Measurements from ENCODE around the gene CFAP221. TPM values are rescaled to one million over a fixed set of nuclear protein-coding genes. Genes with fewer than 3 reads are reported as not detected.

Gene CFAP221
- total RNA-seq, 1 experiment from 2014 or later, result 0.20 TPM

- no peaks in the 10 kb centered on the region; a peak in 1 of 7 replicates for H3K36me3 Mint-ChIP-seq (ENCODE audit: insufficient read depth in 1 of 3, low read depth in 3 of 3)
- no peaks in the 10 kb centered on the region for H3K9me3 ChIP-seq (ENCODE audit: control insufficient read depth, low read depth, low read length)
- no peak overlapping the region for H2BK15ac ChIP-seq (ENCODE audit: low read depth, low read length)
- no peak overlapping the region for H2BK120ac ChIP-seq (ENCODE audit: low read depth, low read length, poor library complexity, severe bottlenecking)
- H3K4me2 ChIP-seq (ENCODE audit: insufficient read depth, insufficient read length, low read length), result peak overlapping the region; percentile 47
- H3K27me3 ChIP-seq (ENCODE audit: insufficient read depth, low read length), result peaks cover 22% of the 10 kb centered on the region
- H3T11ph ChIP-seq (ENCODE audit: low read length), result no peak overlapping the region
- H3K27ac Mint-ChIP-seq, result no peak overlapping the region; a peak in 1 of 7 replicates
- no peak overlapping the region for H4K5ac ChIP-seq (ENCODE audit: insufficient read length, low read depth, low read length)
- no peak overlapping the region for H3K23ac ChIP-seq (ENCODE audit: insufficient read length, low read depth, low read length)
- peaks cover 0 to 4% of the 10 kb centered on the region in 2 experiments; a peak in 1 of 5 replicates for H3K9me3 Mint-ChIP-seq
- H3K4me1 Mint-ChIP-seq, result peaks cover 31 to 42% of the 10 kb centered on the region in 2 experiments
- H3K4me3 Mint-ChIP-seq, result peak overlapping the region; percentile 62 to 82
- no peak overlapping the region for H3K14ac ChIP-seq (ENCODE audit: insufficient read depth, low read length)
- no peak for TF ChIP-seq CTCF (conservative IDR thresholded peaks at IDR 0.05)
- H3K27me3 Mint-ChIP-seq (ENCODE audit: low read depth), result peaks cover 73% of the 10 kb centered on the region
- H3K56ac ChIP-seq (ENCODE audit: insufficient read length, low read depth, low read length), result no peak overlapping the region
- peaks cover 8% of the 10 kb centered on the region for H3K23me2 ChIP-seq (ENCODE audit: insufficient read length, low read depth, low read length, poor library complexity, severe bottlenecking)
- H4K8ac ChIP-seq (replicated peaks; ENCODE audit: insufficient read length, low read depth, low read length), result no peak overlapping the region
- no peak overlapping the region for H2BK20ac ChIP-seq (ENCODE audit: low read depth, low read length, poor library complexity, severe bottlenecking)
- H2BK12ac ChIP-seq (ENCODE audit: insufficient read length, low read depth, low read length), result no peak overlapping the region
- DNase-seq, result no peak
- WGBS (ENCODE audit: extremely low coverage, insufficient read length, low lambda C conversion rate), result no CpG with 5 or more reads among the region's 21 CpGs
- H2AFZ ChIP-seq (ENCODE audit: low read length), result peak overlapping the region; percentile 25
- H3K18ac ChIP-seq (ENCODE audit: insufficient read length, low read depth, low read length), result no peak overlapping the region
- H4K91ac ChIP-seq (ENCODE audit: insufficient read length, low read depth, low read length), result no peak overlapping the region
- no peaks in the 10 kb centered on the region for H3K79me1 ChIP-seq (ENCODE audit: insufficient read depth, low read depth, low read length, poor library complexity, severe bottlenecking)
- no peaks in the 10 kb centered on the region for H3K79me2 ChIP-seq (ENCODE audit: insufficient read depth, low read length)
- H2BK5ac ChIP-seq (ENCODE audit: insufficient read length, low read length), result no peak overlapping the region
- H3K4me1 ChIP-seq (ENCODE audit: insufficient read depth, low read length), result no peaks in the 10 kb centered on the region
- no peak overlapping the region for H2AK5ac ChIP-seq (ENCODE audit: insufficient read length, low read length)
- H3K9ac ChIP-seq (ENCODE audit: extremely low read depth, insufficient read length, low read length), result no peak overlapping the region
- H3K4ac ChIP-seq (ENCODE audit: low read depth, low read length), result no peak overlapping the region
- no peak overlapping the region for H3K27ac ChIP-seq (ENCODE audit: insufficient read length, low read depth, low read length)
- no peaks in the 10 kb centered on the region for H4K20me1 ChIP-seq (ENCODE audit: control insufficient read depth, insufficient read depth, insufficient read length)
Observed at GRCh38 chr2:119523383-119523951, 20.8 kb upstream of the CFAP221 start.

Data from H9 (cell line).